Spleen (tissue), 11 donors: ENCODE measurements around the gene DNAJB13. TPM values are rescaled to one million over a fixed set of nuclear protein-coding genes. Genes with fewer than 3 reads are reported as not detected.

ENCODE experiments used
- DNase-seq: peaks from one replicate; pipeline ENCODE4 v3.0.0-alpha.2; 2020
- H3K27ac ChIP-seq, 8 donors: fragments of 200-600 bp; sonication (generic) in 7 of 8; 1 replicate in 4 of 8; 2 replicates in 4 of 8; pipeline versions ENCODE4 v1.5.0 to v1.8.0; 2016 to 2021; ENCODE audit warnings: inconsistent platforms in 4 of 8, mild to moderate bottlenecking in 4 of 8, moderate library complexity in 1 of 8
- H3K27me3 ChIP-seq, 7 donors: fragments of 200-600 bp; sonication (generic) in 6 of 7; replicated peaks in 1 of 7; 1 replicate in 4 of 7; 2 replicates in 3 of 7; pipeline versions ENCODE4 v1.5.0 to v1.8.0; 2016 to 2021; ENCODE audit warnings: inconsistent platforms in 3 of 7, mild to moderate bottlenecking in 1 of 7
- H3K36me3 ChIP-seq, 6 donors: fragments of 200-600 bp; sonication (generic) in 5 of 6; 1 replicate in 4 of 6; 2 replicates in 2 of 6; pipeline versions ENCODE4 v1.5.0 to v1.8.0; 2016 to 2021; ENCODE audit warnings: inconsistent platforms in 2 of 6
- H3K4me1 ChIP-seq, 6 donors: fragments of 200-600 bp; sonication (generic) in 5 of 6; 1 replicate in 3 of 6; 2 replicates in 3 of 6; pipeline versions ENCODE4 v1.5.0 to v1.8.0; 2016 to 2021; ENCODE audit warnings: inconsistent platforms in 3 of 6
- H3K4me3 ChIP-seq, 8 donors: fragments of 200-600 bp; sonication (generic) in 7 of 8; 1 replicate in 4 of 8; 2 replicates in 4 of 8; pipeline versions ENCODE4 v1.5.0 to v1.8.0; 2016 to 2021; ENCODE audit warnings: inconsistent platforms in 4 of 8, mild to moderate bottlenecking in 4 of 8, moderate library complexity in 2 of 8
- H3K9me3 ChIP-seq, 8 donors: fragments of 200-600 bp; sonication (generic) in 7 of 8; 1 replicate in 4 of 8; 2 replicates in 4 of 8; pipeline versions ENCODE4 v1.5.0 to v1.8.0; 2016 to 2021; ENCODE audit warnings: inconsistent platforms in 4 of 8
- CTCF ChIP-seq, 11 experiments: fragments of 200-600 bp in 7 of 11; fragments of 450-650 bp in 4 of 11; sonication (generic) in 4 of 11; IDR thresholded peaks in 8 of 11; conservative IDR thresholded peaks in 3 of 11; 1 replicate in 7 of 11; 2 replicates in 4 of 11; pipeline versions ENCODE4 v1.4.0 to v1.8.0; 2016 to 2021; ENCODE audit warnings: antibody characterized with exemption in 11 of 11, inconsistent platforms in 4 of 11, mild to moderate bottlenecking in 1 of 11
- POLR2A ChIP-seq, 3 donors: fragments of 450-650 bp; IDR thresholded peaks; one replicate each; pipeline ENCODE4 v1.5.1; 2017; ENCODE audit warnings: antibody characterized with exemption in 3 of 3, mild to moderate bottlenecking in 1 of 3
- POLR2AphosphoS5 ChIP-seq, 3 donors: sonication (generic); formaldehyde crosslinking; IDR thresholded peaks; one replicate each; pipeline ENCODE4 v1.5.1; 2017; ENCODE audit warnings: antibody characterized with exemption in 3 of 3
- WGBS, 5 donors: extraction: QIAGEN DNeasy Blood & Tissue Kit in 3 of 5; methylation state at CpG; one replicate each; pipeline versions ENCODE4 v1.1.5 to v1.1.7; 2013 to 2018; 5-methylcytosine and 5-hydroxymethylcytosine counted together
- intact Hi-C: fragments of 100-400 bp; cut with DNase I; formaldehyde crosslinking; loops from one replicate; pipeline ENCODE4 v1.15.0; 2023; ENCODE audit warnings: low total_unique reads
- polyA plus RNA-seq, 3 donors: library from polyadenylated mRNA; stranded (reverse); fragments of 200-250 nt; gene quantifications; one replicate each; pipeline ENCODE4 v1.2.1, GENCODE V29; 2013
- total RNA-seq, 7 donors: library from RNA; depleted of rRNA in 3 of 7; stranded (reverse); fragments of >200 nt in 3 of 7; fragmentation: NEBNext Ultra II Directional in 4 of 7; extraction: Animal tissue kit (Norgen Biotek cat#: 25700) in 4 of 7; gene quantifications; one replicate each; pipeline versions ENCODE4 v1.1.0 to v1.2.1, GENCODE V29; 2016 to 2021
- donor health status: healthy with polysubstance abuse.
- donor health status: DM: no; HTN: no; CAD: no; lungs with moderate emphysema.
- donor health status: DM: no; HTN: no; CAD: no.
- donor health status: Bipolar disorder and iron deficiency.
- donor health status: healthy.
- donor health status: DM: no; HTN: no; CAD: no.
- donor health status: DM: yes; HTN: yes; CAD: no.

Gene DNAJB13
- total and polyA plus RNA-seq, 10 donors, result 0.04 to 0.32 (median 0.06) TPM; not detected in 7

GRCh38 chr11:74015919-74016684, 65.3 kb downstream of the DNAJB13 start:
- H3K27me3 ChIP-seq, result no peaks in the 10 kb centered on the region
- peak overlapping the region in 1 of 8 donors; percentile 32 for H3K27ac ChIP-seq
- 87 to 92% (median 92%) methylated on average over 4 to 5 of the region's 5 CpGs for WGBS, 5 donors
- no peak overlapping the region for H3K4me3 ChIP-seq
- H3K36me3 ChIP-seq, result peaks cover 0 to 69% (median 0%) of the 10 kb centered on the region in 6 donors
- no peaks in the 10 kb centered on the region for H3K9me3 ChIP-seq
- no peak for TF ChIP-seq POLR2AphosphoS5 (IDR thresholded peaks at IDR 0.05)
- TF ChIP-seq CTCF (IDR thresholded peaks at IDR 0.05 in 8 of 11, conservative IDR thresholded peaks at IDR 0.05 in 3 of 11), result no peak
- TF ChIP-seq POLR2A (IDR thresholded peaks at IDR 0.05), result no peak
- H3K4me1 ChIP-seq, result peaks cover 15 to 82% (median 54%) of the 10 kb centered on the region in 6 donors
- intact Hi-C loops, result no loop called here
- no peak for DNase-seq

DNA sequence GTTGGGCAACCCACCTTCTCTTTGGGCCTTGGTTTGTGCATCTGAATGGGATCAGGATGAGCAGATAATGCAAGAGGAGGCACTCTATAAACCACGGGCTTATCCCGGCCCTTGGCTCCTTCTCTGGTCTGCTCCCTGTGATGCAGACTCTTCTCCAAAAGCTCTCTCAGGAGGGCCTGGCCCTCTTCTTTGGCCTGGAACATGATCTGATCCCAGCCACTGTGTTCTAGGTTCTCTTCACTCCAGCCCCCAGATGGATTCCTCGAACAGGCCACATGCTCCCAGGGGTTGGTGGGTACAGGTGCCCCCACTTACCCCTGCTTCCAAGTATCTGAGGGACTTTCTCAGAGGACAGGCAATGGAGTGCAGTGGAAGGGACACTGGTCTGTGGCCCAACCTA, 66.8 kb downstream of the DNAJB13 start:
- 90 to 97% (median 91%) methylated on average over 3 of the region's 3 CpGs for WGBS, 5 donors

DNA sequence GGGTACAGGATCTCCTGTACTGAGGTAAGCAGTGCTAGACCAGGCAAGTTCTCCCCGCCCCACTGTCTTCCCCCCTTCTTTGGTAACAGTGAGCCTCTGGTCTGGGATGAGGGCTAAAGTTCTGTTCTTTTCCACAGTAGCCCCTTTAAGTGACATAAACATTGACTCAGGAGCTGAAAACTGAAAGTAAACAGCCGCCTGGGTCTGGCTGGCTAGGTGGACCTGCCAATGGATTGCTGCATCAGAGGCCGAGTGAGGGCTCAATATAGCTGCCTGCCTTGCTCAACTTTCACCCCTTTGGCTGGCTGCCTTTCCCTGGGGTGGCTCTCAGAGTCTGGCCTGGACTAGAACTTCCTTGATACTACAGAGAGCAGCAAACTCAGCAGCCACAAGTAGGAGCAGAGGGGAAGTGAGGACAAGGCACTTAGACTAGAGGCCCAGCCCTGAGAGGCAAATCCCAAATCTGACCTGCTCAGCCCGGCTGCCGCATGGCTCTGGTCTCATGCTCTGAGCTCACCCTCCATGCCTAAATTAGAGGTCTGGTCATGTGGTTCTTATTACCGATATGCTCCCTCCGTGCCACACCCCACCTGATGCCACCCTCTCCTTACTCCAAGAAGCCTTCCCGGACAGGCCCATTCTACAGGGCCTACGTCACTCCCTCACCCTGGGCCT, 67.6 kb downstream of the DNAJB13 start:
- TF ChIP-seq CTCF (IDR thresholded peaks at IDR 0.05 in 8 of 11, conservative IDR thresholded peaks at IDR 0.05 in 3 of 11) (no peak), POLR2AphosphoS5 (IDR thresholded peaks at IDR 0.05) (peak in 2 of 3 donors; percentile 62 to 77)
- DNase-seq, result no peak
- intact Hi-C loops, result no loop called here
- Histone ChIP-seq H3K9me3 (no peaks in the 10 kb centered on the region), H3K27ac (peak overlapping the region in 7 of 8 donors; percentile 42 to 83 (median 75)), H3K4me1 (peaks cover 13 to 85% (median 49%) of the 10 kb centered on the region in 6 donors), H3K27me3 (no peaks in the 10 kb centered on the region), H3K36me3 (peaks cover 0 to 58% (median 0%) of the 10 kb centered on the region in 6 donors), H3K4me3 (no peak overlapping the region)
- WGBS, 5 donors, result 55 to 81% (median 73%) methylated on average over 7 to 9 of the region's 9 CpGs

More for the DNA sequence above, 66.8 kb downstream of the DNAJB13 start:
- Histone ChIP-seq H3K36me3 (peaks cover 0 to 60% (median 0%) of the 10 kb centered on the region in 6 donors), H3K27me3 (no peaks in the 10 kb centered on the region), H3K4me1 (peaks cover 13 to 82% (median 46%) of the 10 kb centered on the region in 6 donors), H3K4me3 (no peak overlapping the region), H3K9me3 (no peaks in the 10 kb centered on the region), H3K27ac (peak overlapping the region in 6 of 8 donors; percentile 54 to 83 (median 78))
- no peak for DNase-seq
- no peak for TF ChIP-seq POLR2A (IDR thresholded peaks at IDR 0.05)
- intact Hi-C loops, result no loop called here

GRCh38 chr11:74019104-74019738, 68.4 kb downstream of the DNAJB13 start:
- H3K27me3 ChIP-seq, result no peaks in the 10 kb centered on the region
- H3K27ac ChIP-seq, result peak overlapping the region; percentile 29 to 83 (median 74)
- TF ChIP-seq POLR2A (IDR thresholded peaks at IDR 0.05) (no peak), POLR2AphosphoS5 (IDR thresholded peaks at IDR 0.05) (no peak), CTCF (IDR thresholded peaks at IDR 0.05 in 8 of 11, conservative IDR thresholded peaks at IDR 0.05 in 3 of 11) (no peak)
- no peak overlapping the region for H3K4me3 ChIP-seq
- H3K4me1 ChIP-seq, result peaks cover 13 to 88% (median 50%) of the 10 kb centered on the region in 6 donors
- H3K9me3 ChIP-seq, result no peaks in the 10 kb centered on the region
- no peak for DNase-seq
- WGBS, 5 donors, result 53 to 74% (median 59%) methylated on average over 4 of the region's 4 CpGs
- intact Hi-C loops, result no loop called here
- H3K36me3 ChIP-seq, result peaks cover 0 to 51% (median 0%) of the 10 kb centered on the region in 6 donors
